ENCODE data around the gene SKI.

SKI gene

GRCh38 chr1:2210786-2211185 lies 17.3 kb upstream of the SKI start:
- DNase-seq = no peak

GRCh38 chr1:2212274-2212531 lies 15.9 kb upstream of the SKI start:
- DNase-seq = no peak

- no peak for DNase-seq
Observed at GRCh38 chr1:2212532-2213491, 15.3 kb upstream of the SKI start.

GRCh38 chr1:2213576-2214505 lies 14.3 kb upstream of the SKI start:
- no peak for DNase-seq

GRCh38 chr1:2214541-2215241 lies 13.4 kb upstream of the SKI start:
- no peak for DNase-seq

GRCh38 chr1:2215329-2215728 lies 12.8 kb upstream of the SKI start:
- no peak for DNase-seq

- no peak for DNase-seq
Observed at GRCh38 chr1:2215909-2216766, 12.0 kb upstream of the SKI start.

- no peak for DNase-seq
Observed at GRCh38 chr1:2216767-2217058, 11.4 kb upstream of the SKI start.

GRCh38 chr1:2221271-2221670 lies 6.8 kb upstream of the SKI start:
- no peak for DNase-seq

GRCh38 chr1:2224170-2224584 lies 3.9 kb upstream of the SKI start:
- no peak for DNase-seq

- DNase-seq = no peak
Observed at GRCh38 chr1:2224631-2225428, 3.3 kb upstream of the SKI start.

GRCh38 chr1:2226525-2227345 lies 1.4 kb upstream of the SKI start:
- DNase-seq = no peak

GRCh38 chr1:2227346-2228156 lies 568 bp upstream of the SKI start:
- peak; percentile 89 to 93 (median 92) for DNase-seq

- DNase-seq = no peak
Observed at GRCh38 chr1:2228694-2229036, 546 bp downstream of the SKI start.

- peak in 2 of 4 experiments; percentile 48 to 57 for DNase-seq
Observed at GRCh38 chr1:2229037-2229864, 1.1 kb downstream of the SKI start.

GRCh38 chr1:2229911-2230731 lies 2.0 kb downstream of the SKI start:
- no peak for DNase-seq

GRCh38 chr1:2230781-2231531 lies 2.8 kb downstream of the SKI start:
- DNase-seq = peak in 1 of 4 experiments; percentile 27

Measured in activated CD4-positive, CD25-positive, alpha-beta regulatory T cell (primary cell).